GM21717 (cell line): ENCODE measurements around the gene KIF16B.
A peak's percentile ranks its signal among the peaks of the same experiment; 100 is the strongest.

ENCODE experiments used
- ATAC-seq: cut with Tn5 transposase; IDR thresholded peaks from one replicate; pipeline ENCODE4 v1.9.1; 2021; ENCODE audit warnings: mild to moderate bottlenecking, moderate library complexity; ENCODE audit not compliant: unreplicated experiment

The KIF16B gene

DNA sequence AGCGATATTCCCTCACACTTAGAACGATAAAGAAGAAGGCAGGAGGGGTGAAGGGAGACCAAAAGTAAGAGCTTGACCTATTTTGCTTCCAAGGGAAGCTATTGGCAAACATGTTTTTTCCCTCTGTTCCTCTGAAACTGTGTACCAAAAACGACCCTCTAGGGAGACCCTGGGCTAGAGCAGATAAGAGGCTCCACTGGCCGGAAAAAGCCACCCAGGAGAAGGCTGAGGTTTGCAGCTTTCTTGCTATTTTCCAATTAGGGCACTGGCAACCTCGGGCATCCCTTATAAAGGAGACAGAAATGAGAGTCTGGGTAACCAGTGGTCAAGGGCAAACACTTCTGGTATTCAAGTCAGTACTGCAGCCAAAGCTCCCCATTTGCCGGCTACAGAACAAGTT, 168.0 kb downstream of the KIF16B start:
- no peak for ATAC-seq

DNA sequence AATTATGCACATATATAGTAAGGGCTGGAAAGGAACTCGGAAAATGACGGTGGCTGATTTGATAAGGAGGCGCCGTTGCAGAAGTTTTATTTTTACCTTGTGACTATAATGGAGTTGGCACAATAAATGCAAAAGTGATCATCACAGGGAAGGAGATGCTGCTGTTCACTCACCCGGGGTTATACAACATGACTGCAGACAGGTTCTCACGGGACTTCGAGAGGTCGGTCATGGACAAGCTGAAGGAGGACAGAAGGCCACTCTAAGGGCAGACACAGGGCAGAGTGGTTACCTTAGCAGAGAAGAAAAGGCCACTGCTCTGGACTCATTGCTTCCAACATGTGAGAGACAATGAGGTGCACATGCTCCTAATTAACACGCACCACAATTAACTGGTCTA, 168.6 kb downstream of the KIF16B start:
- ATAC-seq, result no peak

GRCh38 chr20:16404171-16404570, 169.1 kb downstream of the KIF16B start:
- no peak for ATAC-seq

GRCh38 chr20:16400234-16400633, 173.0 kb downstream of the KIF16B start:
- ATAC-seq, result no peak

- no peak for ATAC-seq
Measured at GRCh38 chr20:16399801-16400200, 173.4 kb downstream of the KIF16B start.

- no peak for ATAC-seq
Measured at GRCh38 chr20:16397086-16397485, 176.2 kb downstream of the KIF16B start.

- ATAC-seq, result no peak
Measured at GRCh38 chr20:16395366-16395765, 177.9 kb downstream of the KIF16B start.

DNA sequence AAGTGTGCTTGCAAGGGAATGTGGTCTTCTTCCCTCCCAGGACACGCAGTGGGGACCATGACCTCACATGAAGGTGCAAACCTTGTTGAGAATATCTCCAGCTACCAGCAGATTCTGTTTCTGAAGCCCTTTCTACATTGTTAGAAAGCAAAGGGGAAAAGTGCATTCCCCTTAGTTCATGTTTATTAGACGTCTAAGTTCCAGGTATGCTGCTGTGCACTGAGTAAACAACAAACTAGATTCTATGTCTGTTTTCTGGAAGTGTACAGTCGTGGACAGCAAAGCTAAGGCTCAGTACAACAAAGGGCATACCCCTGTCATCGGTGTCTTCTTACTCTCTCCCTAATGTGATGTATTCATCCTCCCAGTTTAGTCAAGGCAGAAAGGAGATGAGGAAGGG, 178.5 kb downstream of the KIF16B start:
- no peak for ATAC-seq

DNA sequence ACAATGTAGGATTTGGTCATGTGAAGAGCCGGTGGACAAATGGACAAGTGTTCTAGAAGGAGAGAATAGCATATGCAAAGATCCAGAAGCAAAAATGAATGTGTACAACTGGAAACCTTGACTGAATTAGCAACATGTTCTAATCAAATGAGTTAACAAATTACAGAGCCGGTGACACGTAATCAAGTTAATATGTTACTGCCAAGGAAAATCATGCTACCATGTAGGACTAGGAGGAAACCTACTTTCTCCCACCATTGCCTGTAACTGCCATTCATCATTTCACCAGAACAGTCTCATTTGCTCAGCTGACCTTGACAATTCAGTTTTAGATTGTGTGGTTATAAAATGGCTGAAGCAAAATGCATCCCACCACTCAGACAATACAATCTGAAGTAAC, 179.4 kb downstream of the KIF16B start:
- no peak for ATAC-seq

DNA sequence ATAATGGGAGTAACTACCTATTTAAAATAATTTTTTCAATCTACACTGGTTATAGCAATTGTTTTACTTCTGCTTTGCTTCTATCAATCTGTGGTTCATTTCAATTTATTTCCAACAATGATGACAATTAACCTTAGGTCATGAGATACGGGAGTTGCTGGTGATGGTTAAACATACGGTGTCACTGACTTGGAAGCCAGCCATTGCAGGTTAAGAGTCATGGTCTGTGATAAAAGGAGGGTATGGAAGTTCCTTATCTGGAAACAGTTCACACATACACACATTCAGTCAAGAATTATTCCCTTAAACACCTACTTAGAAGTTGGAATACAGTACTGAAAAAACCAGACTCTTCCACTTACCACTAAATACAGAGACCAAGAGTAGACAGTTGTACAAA, 180.0 kb downstream of the KIF16B start:
- no peak for ATAC-seq

DNA sequence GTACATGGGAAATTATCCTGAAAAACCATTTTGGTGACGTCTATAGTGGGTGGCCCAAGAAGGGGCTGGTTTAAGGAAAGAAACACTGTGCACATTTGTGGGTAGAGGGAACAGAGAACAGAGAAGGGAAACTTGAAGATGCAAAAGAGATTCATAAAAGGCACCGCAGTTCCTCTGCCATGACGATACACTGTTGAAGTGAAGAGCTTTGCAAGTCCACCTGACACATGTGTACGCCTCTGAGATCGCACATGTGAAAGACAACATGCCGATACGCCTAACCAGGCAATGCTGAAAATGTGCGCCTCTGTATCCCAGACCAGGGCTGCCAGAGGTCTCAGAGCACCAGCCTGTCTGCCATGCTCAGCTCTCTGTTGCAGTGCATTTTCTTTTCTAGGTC, 180.9 kb downstream of the KIF16B start:
- peak; percentile 97 for ATAC-seq

GRCh38 chr20:16390991-16391390, 182.3 kb downstream of the KIF16B start:
- ATAC-seq, result no peak

- no peak for ATAC-seq
Measured at GRCh38 chr20:16388731-16389130, 184.5 kb downstream of the KIF16B start.

- ATAC-seq, result no peak
Measured at GRCh38 chr20:16387666-16388065, 185.6 kb downstream of the KIF16B start.

GRCh38 chr20:16385891-16386290, 187.4 kb downstream of the KIF16B start:
- no peak for ATAC-seq

DNA sequence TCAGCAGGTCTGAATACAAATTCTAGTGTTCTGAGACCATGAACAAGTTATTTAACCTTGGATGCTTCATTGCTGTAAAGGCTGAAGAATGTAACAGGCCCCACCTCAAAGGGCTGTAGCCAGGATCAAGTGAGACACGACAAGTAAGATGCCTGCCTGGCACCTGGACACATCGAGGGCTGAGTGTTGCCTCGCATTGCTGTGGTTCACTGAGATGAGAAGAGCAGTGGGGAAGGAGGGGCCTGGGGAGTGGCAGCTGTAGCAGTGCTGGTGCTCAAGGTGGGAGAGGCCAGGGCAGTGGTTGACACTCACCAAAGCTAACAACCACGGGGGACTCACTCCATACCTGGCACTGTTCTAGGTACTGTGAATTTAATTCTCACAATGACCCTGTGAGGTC, 187.8 kb downstream of the KIF16B start:
- ATAC-seq, result no peak

DNA sequence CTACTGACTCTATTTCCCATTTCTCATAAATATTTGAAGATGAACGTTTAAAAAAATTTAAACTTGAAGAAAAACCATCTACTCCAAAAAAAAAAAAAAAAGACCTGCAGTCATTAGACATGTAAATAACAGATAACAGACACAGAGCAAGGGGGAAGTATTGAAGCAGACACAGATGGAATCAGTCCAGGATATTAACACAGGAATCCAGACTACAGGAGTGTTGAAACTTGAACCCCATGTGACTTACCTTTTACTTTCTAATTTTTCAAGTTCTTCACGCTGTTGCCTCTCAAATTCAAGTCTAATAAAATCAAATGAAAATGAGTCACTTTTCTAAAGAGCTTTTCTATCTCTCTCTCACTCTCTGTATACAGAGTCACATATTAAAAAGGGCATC, 191.8 kb downstream of the KIF16B start:
- ATAC-seq, result no peak

- ATAC-seq, result no peak
Measured at GRCh38 chr20:16378712-16379370, 194.4 kb downstream of the KIF16B start.

- ATAC-seq, result no peak
Measured at GRCh38 chr20:16378122-16378521, 195.1 kb downstream of the KIF16B start.

DNA sequence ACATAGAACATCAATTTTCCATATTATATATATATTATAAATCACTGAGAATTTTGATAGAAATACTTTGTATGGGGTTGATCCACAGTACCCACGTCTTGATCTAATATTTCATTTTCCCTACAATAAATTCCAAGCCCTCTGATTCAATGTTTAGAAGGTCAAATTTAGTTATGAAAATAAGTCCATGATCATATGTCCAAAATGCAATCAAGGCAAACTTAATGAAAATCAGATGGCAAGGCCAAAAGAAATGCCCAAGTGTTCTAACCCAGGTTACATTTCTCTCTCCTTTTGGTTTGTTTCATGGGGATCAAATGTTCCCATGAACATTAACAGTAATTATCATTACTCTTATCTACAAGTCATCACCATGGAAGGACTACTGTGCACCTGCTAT, 203.8 kb downstream of the KIF16B start:
- ATAC-seq, result no peak

DNA sequence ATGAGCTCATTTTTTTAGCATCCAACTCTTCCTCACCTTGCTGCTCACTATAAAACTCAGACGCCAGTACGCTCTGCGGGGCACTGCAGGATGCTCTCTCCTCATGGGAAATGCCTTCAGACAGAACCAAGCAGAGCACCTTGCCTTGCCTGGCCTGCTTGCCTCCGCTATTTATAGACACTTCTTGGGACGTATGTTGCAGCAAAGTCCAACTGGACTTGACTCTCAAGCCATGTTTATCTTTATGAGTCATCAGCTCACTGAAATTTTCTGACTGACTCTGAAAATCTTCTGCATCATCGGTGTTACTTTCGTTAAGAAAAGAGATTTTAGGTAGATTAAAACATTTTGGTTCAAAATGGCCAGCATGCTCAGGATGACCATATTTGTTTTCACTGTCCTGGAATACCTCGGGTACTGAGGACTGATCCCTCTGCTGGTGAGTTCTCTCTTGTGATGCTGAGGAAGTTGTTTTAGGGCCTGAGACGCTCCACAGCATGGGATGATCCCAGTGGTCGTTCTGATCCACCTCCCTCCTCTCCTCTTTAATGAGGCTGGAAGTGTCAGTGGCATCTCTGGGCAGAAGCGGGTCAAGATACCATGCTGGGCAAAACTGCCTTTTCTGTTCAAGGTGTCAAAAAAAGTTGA, 204.5 kb downstream of the KIF16B start:
- ATAC-seq, result no peak

GRCh38 chr20:16367948-16368560, 205.2 kb downstream of the KIF16B start:
- no peak for ATAC-seq
